Measurements from ENCODE around the gene MGAT3. TPM values are rescaled to one million over a fixed set of nuclear protein-coding genes. Genes with fewer than 3 reads are reported as not detected.

MGAT3 gene
- total and polyA plus RNA-seq, 2 donors (not counting 3 experiments of a cell fraction or from before 2014, with no cell fraction given) = not detected

- TF ChIP-seq GATA2 (IDR thresholded peaks at IDR 0.05; ENCODE audit: insufficient read depth, insufficient read length, low read depth, low read length) = no peak
- TF ChIP-seq JUN (IDR thresholded peaks at IDR 0.05; ENCODE audit: borderline replicate concordance, insufficient read depth, insufficient read length, low read depth) = no peak
- TF ChIP-seq CTCF (IDR thresholded peaks at IDR 0.05; ENCODE audit: extremely low read depth in 1 of 2, insufficient read depth in 1 of 2, low read depth in 1 of 2, low read length in 2 of 2) = no peak
- TF ChIP-seq FOS (IDR thresholded peaks at IDR 0.05; ENCODE audit: borderline replicate concordance, insufficient read depth, low read length) = no peak
- TF ChIP-seq MYC (IDR thresholded peaks at IDR 0.05; ENCODE audit: low read depth, low read length) = no peak
- TF ChIP-seq MAX (IDR thresholded peaks at IDR 0.05; ENCODE audit: insufficient read depth, insufficient read length) = no peak
- Histone ChIP-seq H3K79me2 (ENCODE audit: control insufficient read depth, insufficient read depth, low read length) (peaks cover 60% of the 10 kb centered on the region), H3K9ac (replicated peaks; ENCODE audit: extremely low read depth, insufficient read depth, low read length) (no peak overlapping the region), H2AFZ (ENCODE audit: low read depth, low read length) (no peak overlapping the region), H3K27me3 (ENCODE audit: control insufficient read depth in 2 of 2, insufficient read depth in 2 of 2, low read length in 2 of 2) (no peaks in the 10 kb centered on the region), H3K4me1 (ENCODE audit: control insufficient read depth, extremely low read depth, insufficient read depth, low read length) (peaks cover 19% of the 10 kb centered on the region), H3K27ac (ENCODE audit: insufficient read depth, low read depth, low read length) (no peak overlapping the region), H3K4me2 (ENCODE audit: insufficient read depth, low read length) (no peak overlapping the region), H3K9me3 (replicated peaks; ENCODE audit: control insufficient read depth, insufficient read depth, low read length) (no peaks in the 10 kb centered on the region), H3K36me3 (ENCODE audit: control insufficient read depth in 2 of 2, extremely low read depth in 1 of 2, insufficient read depth in 2 of 2, low read length in 2 of 2) (peaks cover 5 to 24% of the 10 kb centered on the region in 2 experiments), H3K9me1 (replicated peaks; ENCODE audit: control insufficient read depth, extremely low read depth, insufficient read depth, low read length) (no peaks in the 10 kb centered on the region), H3K4me3 (replicated peaks in 1 of 3; ENCODE audit: insufficient read depth in 1 of 3, low read depth in 1 of 3, low read length in 3 of 3) (no peak overlapping the region), H4K20me1 (replicated peaks; ENCODE audit: control insufficient read depth, extremely low read depth, insufficient read depth, low read length) (no peaks in the 10 kb centered on the region)
- BruUV-seq (replicated peaks) = no TSS peak
- dilution Hi-C loops (cut with MboI; ENCODE audit: extremely low pct_ligation_motif_present, low sequenced_read_pairs) (no loop called here), intact Hi-C loops (cut with micrococcal nuclease) (loop anchor here (10.0 kb wide), 2 partner anchors 270 to 350 kb away; no protein-coding TSS in a partner anchor)
- POLR2A ChIA-PET = interaction anchor here (0.7 to 2.5 kb wide), 4 partner anchors 23 to 360 kb away, joined by 3 to 7 read pairs (median 4); partner anchors contain the start of gene MIEF1
- DNase-seq (ENCODE audit: low read depth, low spot score) = no peak
- peak; percentile 65 for FAIRE-seq
- CTCF ChIA-PET = interaction anchor here (0.7 to 2.5 kb wide), 5 partner anchors 10 to 512 kb away, joined by 3 to 17 read pairs (median 4); partner anchors contain the start of gene RPL3
Measured at GRCh38 chr22:39524753-39525657, 68.2 kb downstream of the MGAT3 start.

Measured in endothelial cell of umbilical vein (primary cell).